HUES48 (cell line): Measurements from ENCODE around the gene FBXO28.

Experiments used
- H3K27ac ChIP-seq: one replicate; pipeline ENCODE4 v1.7.0; 2013; ENCODE audit warnings: low read depth, low read length, inconsistent platforms
- H3K27me3 ChIP-seq: 2 replicates; pipeline ENCODE4 v1.6.1; 2013; ENCODE audit warnings: mild to moderate bottlenecking, low read length; ENCODE audit not compliant: control insufficient read depth, insufficient read depth
- H3K36me3 ChIP-seq: 2 replicates; pipeline ENCODE4 v1.6.1; 2013; ENCODE audit warnings: low read length; ENCODE audit not compliant: control insufficient read depth, insufficient read depth
- H3K4me1 ChIP-seq: 2 replicates; pipeline ENCODE4 v1.6.1; 2013; ENCODE audit warnings: mild to moderate bottlenecking, low read length; ENCODE audit not compliant: control insufficient read depth, insufficient read depth
- H3K4me3 ChIP-seq: 2 replicates; pipeline ENCODE4 v1.5.1; 2013; ENCODE audit warnings: mild to moderate bottlenecking, low read depth, low read length
- H3K9ac ChIP-seq: 2 replicates; pipeline ENCODE4 v1.6.1; 2013; ENCODE audit warnings: mild to moderate bottlenecking, low read depth, low read length, moderate library complexity
- H3K9me3 ChIP-seq: 2 replicates; pipeline ENCODE4 v1.6.1; 2013; ENCODE audit warnings: low read length; ENCODE audit not compliant: control insufficient read depth, insufficient read depth

Gene FBXO28

DNA sequence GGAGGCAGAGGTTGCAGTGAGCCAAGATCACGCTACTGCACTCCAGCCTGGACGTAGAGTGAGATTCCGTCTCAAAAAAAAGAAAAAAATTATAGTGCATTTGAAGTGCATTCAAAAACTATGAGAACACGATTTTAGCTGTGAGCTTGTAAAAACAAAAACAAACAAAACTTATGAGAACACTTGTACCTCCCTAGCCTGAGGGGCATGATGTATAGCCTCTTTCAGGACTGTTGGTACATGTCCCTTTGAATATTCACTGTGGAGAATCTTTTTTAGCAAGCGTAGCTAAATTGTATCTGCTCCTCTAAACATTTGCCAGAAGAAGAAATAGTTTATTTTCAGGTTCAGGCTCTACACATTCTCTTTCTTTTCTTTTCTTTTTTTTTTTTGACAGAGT is 59.6 kb downstream of the FBXO28 start:
- H3K27ac ChIP-seq = no peak overlapping the region
- no peaks in the 10 kb centered on the region for H3K27me3 ChIP-seq
- no peak overlapping the region for H3K4me3 ChIP-seq
- no peaks in the 10 kb centered on the region for H3K36me3 ChIP-seq
- peaks cover 16% of the 10 kb centered on the region for H3K4me1 ChIP-seq
- H3K9ac ChIP-seq = no peak overlapping the region
- no peaks in the 10 kb centered on the region for H3K9me3 ChIP-seq

DNA sequence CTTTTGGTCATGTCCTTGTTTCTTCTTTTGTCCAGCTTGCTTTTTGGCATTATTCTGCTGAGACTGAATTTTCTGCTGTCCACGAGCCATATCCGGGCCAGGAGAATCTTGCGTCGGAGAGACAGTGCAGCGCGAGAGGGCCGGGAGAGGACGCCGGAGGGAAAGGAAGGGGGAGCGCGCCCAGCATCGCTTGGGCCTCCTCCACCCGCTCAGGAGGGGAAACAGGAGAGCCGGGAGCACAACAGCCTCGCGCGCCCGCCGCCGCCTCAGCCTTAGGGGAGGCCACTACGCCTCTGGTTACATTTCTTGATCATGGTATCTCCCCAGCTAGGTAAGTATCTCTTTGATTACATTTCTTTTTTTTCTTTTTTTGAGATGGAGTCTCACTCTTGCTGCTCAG is 61.7 kb downstream of the FBXO28 start:
- no peak overlapping the region for H3K9ac ChIP-seq
- no peaks in the 10 kb centered on the region for H3K27me3 ChIP-seq
- H3K36me3 ChIP-seq = no peaks in the 10 kb centered on the region
- H3K4me1 ChIP-seq = peaks cover under 1% of the 10 kb centered on the region
- H3K4me3 ChIP-seq = no peak overlapping the region
- H3K27ac ChIP-seq = no peak overlapping the region
- no peaks in the 10 kb centered on the region for H3K9me3 ChIP-seq

DNA sequence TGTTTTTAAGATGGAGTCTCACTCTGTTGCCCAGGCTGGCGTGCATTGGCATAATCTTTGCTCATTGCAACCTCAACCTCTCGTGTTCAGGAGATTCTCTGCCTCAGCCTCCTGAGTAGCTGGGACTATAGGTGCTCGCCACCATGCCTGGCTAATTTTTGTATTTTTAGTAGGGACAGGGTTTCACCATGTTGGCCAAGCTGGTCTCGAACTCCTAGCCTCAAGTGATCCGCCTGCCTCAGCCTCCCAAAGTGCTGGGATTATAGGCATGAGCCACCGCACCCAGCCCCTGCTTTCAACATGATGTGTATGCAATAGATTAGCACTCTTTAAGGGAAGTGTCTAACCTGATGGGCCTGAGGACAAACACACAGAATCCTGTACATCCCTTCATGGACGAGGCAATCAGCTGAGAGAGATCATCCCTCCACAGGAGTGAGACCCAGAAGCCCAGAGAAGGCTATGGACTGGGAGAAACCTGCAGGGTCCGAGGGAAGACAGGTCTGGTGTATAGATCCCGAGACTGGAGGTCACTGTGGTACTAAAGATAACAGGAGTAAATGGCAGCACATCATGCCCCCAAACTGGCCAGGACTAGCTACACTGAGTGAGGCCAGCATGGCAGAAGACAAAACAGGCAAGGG is 63.6 kb downstream of the FBXO28 start:
- Histone ChIP-seq H3K27ac (no peak overlapping the region), H3K27me3 (no peaks in the 10 kb centered on the region), H3K9ac (no peak overlapping the region), H3K9me3 (no peaks in the 10 kb centered on the region), H3K4me3 (no peak overlapping the region), H3K4me1 (peaks cover 3% of the 10 kb centered on the region; the same call in 1 of the 2 replicates), H3K36me3 (no peaks in the 10 kb centered on the region)

DNA sequence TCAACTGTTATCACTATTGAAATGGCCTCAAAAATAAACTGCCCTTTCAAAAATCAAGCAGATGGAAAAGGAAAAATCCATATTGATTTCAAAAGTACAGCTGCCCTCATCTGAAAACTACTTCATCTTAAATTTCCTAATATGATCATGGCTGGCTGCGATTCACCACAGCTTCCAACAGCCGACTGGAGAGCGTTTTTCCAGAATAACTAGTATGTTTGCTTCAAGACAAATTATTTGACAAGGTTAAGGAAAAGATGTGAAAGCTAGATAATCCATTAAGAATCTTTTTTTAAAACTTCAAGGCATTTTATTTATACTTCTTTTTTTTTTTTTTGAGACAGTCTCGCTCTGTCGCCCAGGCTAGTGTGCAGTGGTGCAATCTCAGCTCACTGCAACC is 65.0 kb downstream of the FBXO28 start:
- Histone ChIP-seq H3K36me3 (no peaks in the 10 kb centered on the region), H3K27ac (no peak overlapping the region), H3K4me1 (peaks cover 5% of the 10 kb centered on the region; the same call in 1 of the 2 replicates), H3K9me3 (no peaks in the 10 kb centered on the region), H3K27me3 (no peaks in the 10 kb centered on the region), H3K4me3 (no peak overlapping the region), H3K9ac (no peak overlapping the region)

DNA sequence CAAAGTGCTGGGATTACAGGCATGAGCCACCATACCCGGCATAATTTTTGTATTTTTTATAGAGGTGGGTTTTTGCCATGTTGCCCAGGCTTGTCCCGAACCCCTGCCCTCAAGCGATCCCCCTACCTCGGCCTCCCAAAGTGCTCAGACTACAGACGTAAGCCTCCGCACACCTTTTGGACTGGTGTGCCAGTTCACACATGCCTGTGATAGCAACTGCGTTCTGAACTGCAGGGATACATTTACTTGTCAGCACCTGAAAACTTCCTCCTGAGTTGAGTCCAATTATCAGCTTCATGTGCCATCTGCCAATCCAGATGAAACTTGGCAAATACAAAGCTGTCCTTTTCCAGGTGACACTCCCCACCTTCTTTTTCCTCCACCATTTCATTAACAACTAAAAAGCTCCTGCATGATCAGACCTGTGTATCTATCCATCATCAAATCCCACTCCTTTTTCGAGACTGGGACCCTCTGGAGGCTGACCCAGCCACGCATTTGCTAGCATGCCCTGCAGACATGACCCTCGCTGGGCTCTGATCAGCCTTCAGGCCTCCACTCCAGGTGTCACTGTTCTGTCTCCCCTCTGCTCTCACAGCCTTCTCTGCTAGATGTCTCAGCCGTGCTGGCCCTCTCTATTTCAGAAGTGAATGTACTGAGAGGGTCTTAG is 67.0 kb downstream of the FBXO28 start:
- Histone ChIP-seq H3K27me3 (no peaks in the 10 kb centered on the region), H3K27ac (no peak overlapping the region), H3K4me1 (peaks cover 5% of the 10 kb centered on the region; the same call in 1 of the 2 replicates), H3K9me3 (no peaks in the 10 kb centered on the region), H3K4me3 (no peak overlapping the region), H3K36me3 (no peaks in the 10 kb centered on the region), H3K9ac (no peak overlapping the region)

DNA sequence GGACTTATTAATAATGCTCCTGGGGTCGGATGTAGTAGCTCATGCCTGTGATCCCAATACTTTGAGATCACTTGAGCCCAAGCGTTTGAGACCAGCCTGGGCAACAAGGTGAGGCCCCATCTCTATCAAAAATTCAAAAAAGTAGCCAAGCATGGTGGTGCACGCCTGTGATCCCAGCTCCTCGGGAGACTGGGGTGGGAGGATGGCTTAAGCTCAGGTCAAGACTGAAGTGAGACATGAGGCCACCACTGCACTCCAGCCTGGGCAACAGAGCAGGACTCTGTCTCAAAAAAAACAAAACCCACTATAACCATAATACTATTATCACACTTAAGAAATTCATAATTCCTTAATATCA is 67.5 kb downstream of the FBXO28 start:
- no peaks in the 10 kb centered on the region for H3K27me3 ChIP-seq
- H3K9me3 ChIP-seq = no peaks in the 10 kb centered on the region
- H3K4me1 ChIP-seq = peaks cover 5% of the 10 kb centered on the region; the same call in 1 of the 2 replicates
- peaks cover 3% of the 10 kb centered on the region; the same call in 1 of the 2 replicates for H3K36me3 ChIP-seq
- H3K9ac ChIP-seq = no peak overlapping the region
- H3K27ac ChIP-seq = no peak overlapping the region
- no peak overlapping the region for H3K4me3 ChIP-seq

DNA sequence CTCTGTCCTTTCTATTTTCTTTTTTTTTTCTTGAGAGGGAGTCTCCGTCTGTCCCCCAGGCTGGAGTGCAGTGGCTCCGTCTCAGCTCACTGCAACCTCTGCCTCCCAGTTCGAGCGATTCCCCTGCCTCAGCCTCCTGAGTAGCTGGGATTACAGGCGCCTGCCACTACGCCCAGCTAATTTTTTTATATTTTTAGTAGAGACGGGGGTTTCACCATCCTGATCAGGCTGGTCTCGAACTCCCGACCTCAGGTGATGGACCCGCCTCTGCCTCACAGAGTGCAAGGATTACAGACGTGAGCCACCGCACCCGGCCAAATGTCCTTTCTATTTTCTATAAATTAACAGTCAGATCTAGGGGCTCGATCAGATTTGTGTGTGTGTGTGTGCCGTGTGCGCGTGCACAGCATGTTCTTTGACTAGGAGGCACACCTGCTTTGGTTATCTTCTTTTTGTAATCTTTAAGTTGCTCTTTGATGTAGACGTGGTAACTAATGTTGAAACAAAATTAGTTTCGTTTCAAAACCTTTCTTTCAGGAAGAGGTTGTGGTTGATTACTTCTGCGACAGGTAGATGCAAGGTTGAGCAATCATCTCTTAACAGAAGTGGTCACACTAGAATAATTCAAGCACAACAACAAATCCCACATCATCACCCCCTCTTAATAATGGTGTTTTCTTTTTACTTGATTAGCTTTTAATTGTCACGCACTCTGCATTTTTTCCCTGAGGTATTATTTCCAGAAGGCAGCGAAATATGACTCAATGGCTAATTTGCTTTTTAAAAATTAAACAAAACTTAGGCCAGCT is 68.3 kb downstream of the FBXO28 start:
- Histone ChIP-seq H3K27me3 (no peaks in the 10 kb centered on the region), H3K27ac (peak overlapping the region; percentile 87), H3K9ac (peak overlapping the region; percentile 20; the same call in 1 of the 2 replicates), H3K9me3 (no peaks in the 10 kb centered on the region), H3K4me3 (peak overlapping the region; percentile 85), H3K4me1 (peaks cover 5% of the 10 kb centered on the region; the same call in 1 of the 2 replicates), H3K36me3 (peaks cover 3% of the 10 kb centered on the region; the same call in 1 of the 2 replicates)

DNA sequence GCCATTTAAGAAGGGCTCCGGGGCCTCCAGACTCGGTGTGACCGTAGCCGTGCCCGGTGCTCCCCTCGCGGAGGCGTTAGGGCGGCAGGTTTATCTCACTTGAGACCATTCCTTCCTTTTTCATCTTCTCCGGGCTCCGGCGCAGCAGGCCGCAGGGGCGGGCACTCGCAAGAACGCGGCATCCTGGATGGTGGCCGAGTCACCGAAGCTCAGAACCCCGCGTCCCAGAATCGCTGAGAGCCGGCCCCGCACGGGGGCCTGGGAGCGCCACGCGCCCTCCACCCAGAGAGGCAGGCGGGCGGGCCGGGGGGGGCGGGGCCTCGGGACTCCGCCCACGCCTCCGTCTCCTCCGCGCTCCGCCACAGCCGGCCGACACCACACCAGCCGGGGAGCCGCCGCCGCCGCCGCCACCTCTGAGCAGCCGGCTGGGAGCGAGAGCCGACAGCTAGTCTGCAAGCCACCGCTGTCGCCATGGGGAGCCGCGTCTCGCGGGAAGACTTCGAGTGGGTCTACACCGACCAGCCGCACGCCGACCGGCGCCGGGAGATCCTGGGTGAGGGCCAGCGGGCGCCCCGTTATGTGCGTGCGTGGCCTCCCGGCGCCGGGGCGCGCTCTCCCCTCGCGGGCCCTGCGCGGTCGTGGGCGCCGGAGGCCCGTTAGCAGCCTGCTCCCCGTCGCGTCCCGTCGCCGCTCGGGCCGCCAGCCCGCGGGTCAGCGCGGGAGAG is 69.1 kb downstream of the FBXO28 start, which contains the start of gene DEGS1:
DEGS1 (plus strand) TSS at position 375 of the 725 bp plus-strand sequence; CDS start at position 472, 97 bp downstream.
- Histone ChIP-seq H3K27ac (peak within 1 kb of the TSS; percentile 87), H3K27me3 (no peaks in the 10 kb centered on the region), H3K4me1 (peaks cover 5% of the 10 kb centered on the region; the same call in 1 of the 2 replicates), H3K4me3 (peak within 1 kb of the TSS; percentile 85), H3K9ac (peak within 1 kb of the TSS; percentile 69), H3K36me3 (peaks cover 11% of the 10 kb centered on the region), H3K9me3 (no peaks in the 10 kb centered on the region)

DNA sequence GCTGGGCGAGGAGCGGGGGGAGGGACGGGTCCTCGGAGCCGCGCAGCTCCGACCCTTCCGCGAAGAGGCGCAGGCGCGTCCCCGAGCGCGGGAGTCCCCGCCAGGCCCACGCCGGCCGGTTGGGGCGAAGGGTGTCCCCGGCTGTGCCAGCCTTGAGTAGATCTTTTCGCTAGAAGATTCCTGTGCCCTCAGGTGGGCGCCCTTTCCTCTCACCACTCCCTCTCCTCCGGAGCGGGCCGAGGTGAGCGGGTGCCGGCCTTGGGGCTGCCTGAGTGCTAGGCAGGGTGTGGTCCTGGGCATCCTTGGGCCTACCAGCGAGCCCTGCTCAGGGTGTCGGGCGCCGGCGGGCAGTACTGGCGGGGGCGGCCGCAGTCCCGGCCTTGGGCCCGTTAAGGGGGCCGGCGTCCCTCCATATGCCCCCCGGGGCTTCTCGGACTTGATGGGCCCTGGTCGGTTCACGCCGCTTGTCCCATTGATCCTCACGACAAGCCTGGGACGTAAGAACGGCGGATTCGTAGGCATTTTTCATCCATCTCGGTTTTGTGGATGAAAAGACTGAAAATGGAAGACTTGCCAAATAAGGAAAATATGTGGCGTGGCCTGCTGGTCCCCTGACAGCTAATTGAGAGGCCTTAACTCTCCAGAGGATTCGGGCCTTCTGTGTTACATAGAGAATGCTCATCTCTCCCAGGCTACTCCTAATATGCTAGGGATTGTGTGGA is 69.8 kb downstream of the FBXO28 start:
- peaks cover 11% of the 10 kb centered on the region for H3K36me3 ChIP-seq
- H3K9ac ChIP-seq = peak overlapping the region; percentile 69
- no peaks in the 10 kb centered on the region for H3K9me3 ChIP-seq
- H3K27ac ChIP-seq = peak overlapping the region; percentile 87
- no peaks in the 10 kb centered on the region for H3K27me3 ChIP-seq
- H3K4me1 ChIP-seq = peaks cover 5% of the 10 kb centered on the region; the same call in 1 of the 2 replicates
- peak overlapping the region; percentile 85 for H3K4me3 ChIP-seq

DNA sequence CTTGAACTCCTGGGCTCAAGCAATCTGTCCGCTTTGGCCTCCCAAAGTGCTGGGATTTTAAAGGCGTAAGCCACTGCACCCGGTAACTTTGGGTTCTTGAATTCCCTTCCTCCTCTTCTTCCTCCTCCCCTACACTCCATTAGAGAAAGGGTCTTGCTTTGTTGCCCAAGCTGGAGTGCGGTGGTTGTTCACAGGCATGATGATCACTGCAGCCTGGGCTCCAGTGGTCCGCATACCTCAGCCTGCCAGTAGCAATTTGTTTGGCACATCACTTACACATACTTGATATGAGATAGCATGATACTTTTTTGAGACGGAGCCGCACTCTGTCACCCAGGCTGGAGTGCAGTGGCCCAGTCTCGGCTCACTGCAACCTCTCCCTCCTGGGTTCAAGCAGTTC is 71.3 kb downstream of the FBXO28 start:
- Histone ChIP-seq H3K9ac (no peak overlapping the region), H3K4me1 (peaks cover 5% of the 10 kb centered on the region; the same call in 1 of the 2 replicates), H3K9me3 (no peaks in the 10 kb centered on the region), H3K27ac (no peak overlapping the region), H3K36me3 (peaks cover 21% of the 10 kb centered on the region), H3K27me3 (no peaks in the 10 kb centered on the region), H3K4me3 (no peak overlapping the region)
